Kasumi-1 (cell line): ENCODE data around the gene PPM1M.
A peak's percentile ranks its signal among the peaks of the same experiment; 100 is the strongest.
"Not testable (repeated sequence)": the region's sequence is repeated elsewhere in the genome, so short reads cannot be mapped to it uniquely, and the experiment has no call there.

Experiments
- DNase-seq, 2 experiments: peaks; one replicate each; lab custom pipeline; 2025; lab: John Stamatoyannopoulos, UW

Gene PPM1M

DNA sequence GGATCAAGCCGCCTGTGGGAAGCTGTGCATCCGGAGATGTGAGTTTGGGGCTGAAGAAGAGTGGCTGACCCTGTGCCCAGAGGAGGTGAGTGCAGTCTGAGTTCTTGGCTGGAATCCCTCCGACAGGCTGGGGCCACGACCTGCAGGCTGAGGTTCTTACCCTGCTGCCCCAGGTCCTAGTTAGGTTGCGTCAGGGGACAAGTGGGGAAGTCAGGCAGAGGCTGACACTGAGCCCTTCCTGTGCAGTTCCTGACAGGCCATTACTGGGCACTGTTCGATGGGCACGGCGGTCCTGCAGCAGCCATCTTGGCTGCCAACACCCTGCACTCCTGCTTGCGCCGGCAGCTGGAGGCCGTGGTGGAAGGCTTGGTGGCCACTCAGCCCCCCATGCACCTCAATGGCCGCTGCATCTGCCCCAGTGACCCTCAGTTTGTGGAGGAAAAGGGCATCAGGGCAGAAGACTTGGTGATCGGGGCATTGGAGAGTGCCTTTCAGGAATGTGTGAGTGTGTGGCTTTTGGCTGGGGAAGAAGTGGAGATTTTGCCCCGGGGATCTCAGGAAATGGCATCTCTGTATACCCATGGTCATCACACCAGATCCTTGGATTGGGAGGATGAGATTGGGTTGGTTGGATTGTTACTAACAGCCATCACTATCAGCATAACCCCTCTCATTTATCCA, 1.3 kb downstream of the PPM1M start:
- DNase-seq, result no peak

- DNase-seq, result no peak
Measured at GRCh38 chr3:52247409-52248164, 2.0 kb downstream of the PPM1M start.

GRCh38 chr3:52248165-52248541, 2.6 kb downstream of the PPM1M start:
- DNase-seq, result no peak

DNA sequence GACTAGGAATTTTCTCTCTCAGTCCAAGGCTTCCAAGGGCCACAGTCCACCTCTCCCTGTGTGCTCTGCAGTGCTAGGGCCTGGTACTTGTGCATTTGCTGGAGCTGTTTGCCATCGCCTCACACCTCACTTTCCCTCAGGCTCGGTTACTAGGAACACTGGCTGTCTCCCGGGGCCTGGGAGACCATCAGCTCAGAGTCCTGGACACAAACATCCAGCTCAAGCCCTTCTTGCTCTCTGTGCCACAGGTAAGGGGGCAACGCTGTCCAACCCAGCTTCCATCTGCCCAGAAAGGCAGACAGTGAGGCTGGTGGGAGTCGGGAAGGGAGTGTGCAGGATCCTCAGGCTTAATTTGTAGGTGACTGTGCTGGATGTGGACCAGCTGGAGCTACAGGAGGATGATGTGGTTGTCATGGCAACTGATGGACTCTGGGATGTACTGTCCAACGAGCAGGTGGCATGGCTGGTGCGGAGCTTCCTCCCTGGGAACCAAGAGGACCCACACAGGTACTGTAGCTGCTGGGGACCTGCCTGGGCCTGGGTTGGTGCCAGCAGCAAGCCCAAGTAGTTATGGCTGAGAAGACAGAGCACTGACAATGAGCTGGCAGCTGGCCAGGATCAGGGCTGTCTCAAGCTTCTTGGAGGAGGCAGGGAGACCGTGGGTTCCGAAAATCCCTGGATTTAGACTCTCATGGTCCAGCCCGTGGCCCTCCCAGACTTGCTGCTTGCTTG, 3.4 kb downstream of the PPM1M start:
- no peak for DNase-seq

- DNase-seq, result no peak
Measured at GRCh38 chr3:52249683-52250082, 4.1 kb downstream of the PPM1M start.

GRCh38 chr3:52250122-52250521, 4.6 kb downstream of the PPM1M start:
- DNase-seq, result no peak

- DNase-seq, result peak; percentile 94 to 96
Measured at GRCh38 chr3:52253314-52254304, 8.1 kb downstream of the PPM1M start.

DNA sequence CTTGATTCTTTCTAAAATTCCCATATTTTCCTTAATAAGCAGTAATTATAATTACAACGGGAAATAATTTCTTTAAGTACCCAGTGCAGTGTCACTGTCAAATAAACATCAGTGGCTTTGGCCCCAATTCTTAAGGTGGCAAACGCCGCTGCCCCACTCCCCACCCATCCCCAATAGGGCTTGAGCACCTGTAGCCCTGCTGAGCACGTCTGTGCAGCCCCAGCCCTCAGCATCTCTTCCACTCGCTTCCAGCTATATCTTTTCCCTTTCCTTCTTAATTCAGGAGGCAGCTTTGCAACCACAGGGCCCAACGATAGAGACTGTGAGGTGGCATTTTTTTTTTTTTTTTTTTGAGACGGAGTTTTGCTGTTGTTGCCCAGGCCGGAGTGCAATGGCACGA, 9.0 kb downstream of the PPM1M start:
- no peak for DNase-seq

DNA sequence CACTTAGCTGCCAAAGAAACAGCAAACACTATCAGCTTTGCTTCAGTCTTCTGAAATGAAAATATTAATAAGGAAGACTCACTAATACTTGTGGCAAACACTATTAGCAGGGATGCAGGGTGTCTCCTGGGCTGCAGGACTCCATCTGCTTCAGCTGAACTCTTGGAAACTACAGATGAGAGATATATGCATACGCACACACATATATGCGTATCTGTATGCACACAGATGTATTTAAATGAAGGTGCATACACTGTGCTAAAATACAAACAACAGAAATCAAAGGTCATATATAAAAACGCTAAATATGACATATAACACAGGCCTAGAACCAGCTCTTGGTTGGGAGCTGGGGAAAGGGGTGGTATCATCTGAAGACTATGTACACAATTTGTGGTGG, 10.6 kb downstream of the PPM1M start:
- no peak for DNase-seq

GRCh38 chr3:52256622-52257021, 11.1 kb downstream of the PPM1M start:
- DNase-seq, result no peak

DNA sequence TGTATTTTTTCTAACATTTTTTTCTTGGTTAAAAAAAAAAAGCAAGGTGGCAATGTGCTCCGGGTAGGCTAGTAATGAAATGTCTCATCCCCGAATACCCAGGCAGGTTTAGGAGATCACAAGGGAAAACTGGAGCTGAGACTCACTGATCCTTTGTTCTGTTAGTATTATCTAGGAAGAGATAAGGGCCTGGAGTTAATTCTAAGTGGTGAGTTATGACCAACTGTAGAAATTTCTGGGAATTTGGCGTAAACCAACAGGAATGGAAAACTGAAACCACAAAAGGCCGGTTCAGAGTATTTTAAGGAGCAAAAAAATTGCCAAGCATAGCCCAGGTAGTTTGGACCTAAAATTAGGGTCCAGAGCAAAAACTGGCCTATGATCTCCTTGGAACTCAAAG, 12.4 kb downstream of the PPM1M start:
- DNase-seq, result no peak

GRCh38 chr3:52259035-52259434, 13.5 kb downstream of the PPM1M start:
- no peak for DNase-seq

DNA sequence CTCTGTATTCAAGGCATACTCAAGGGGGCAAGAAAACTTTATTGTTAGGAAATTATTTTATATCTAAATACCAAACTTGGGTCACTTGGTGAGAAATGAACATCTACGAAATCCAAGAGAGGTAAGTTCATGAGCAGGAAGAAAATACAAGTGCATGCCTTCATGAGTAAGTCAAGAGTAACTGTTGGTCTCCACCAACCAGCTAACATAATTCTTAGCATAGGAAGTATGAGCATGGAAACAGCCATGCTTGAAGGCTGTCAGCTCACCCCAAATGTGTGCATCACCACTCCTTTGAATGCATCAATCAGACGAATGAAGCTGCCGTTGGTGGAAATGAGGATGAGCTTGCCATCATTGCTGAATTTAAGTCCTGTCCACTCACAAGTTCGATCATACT, 13.9 kb downstream of the PPM1M start:
- no peak for DNase-seq

DNA sequence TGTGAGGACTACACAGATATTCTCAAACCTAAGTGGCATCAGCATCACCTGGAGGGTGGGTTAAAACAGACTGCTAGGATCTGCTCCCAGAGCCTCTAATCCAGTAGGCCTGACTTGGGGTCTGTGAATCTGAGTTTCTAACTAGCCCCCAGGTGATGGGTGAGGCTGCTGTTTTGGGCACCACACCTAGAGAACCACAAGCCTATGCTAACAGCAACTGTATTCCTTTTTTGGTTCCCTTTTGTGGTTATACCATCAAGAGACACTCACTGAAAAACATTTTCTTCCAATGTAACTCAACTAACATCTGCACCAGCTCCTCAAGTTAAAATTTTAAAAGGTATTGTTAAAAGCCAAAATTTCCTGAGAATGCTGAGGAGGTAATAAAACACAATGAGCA, 16.9 kb downstream of the PPM1M start:
- DNase-seq, result no peak

DNA sequence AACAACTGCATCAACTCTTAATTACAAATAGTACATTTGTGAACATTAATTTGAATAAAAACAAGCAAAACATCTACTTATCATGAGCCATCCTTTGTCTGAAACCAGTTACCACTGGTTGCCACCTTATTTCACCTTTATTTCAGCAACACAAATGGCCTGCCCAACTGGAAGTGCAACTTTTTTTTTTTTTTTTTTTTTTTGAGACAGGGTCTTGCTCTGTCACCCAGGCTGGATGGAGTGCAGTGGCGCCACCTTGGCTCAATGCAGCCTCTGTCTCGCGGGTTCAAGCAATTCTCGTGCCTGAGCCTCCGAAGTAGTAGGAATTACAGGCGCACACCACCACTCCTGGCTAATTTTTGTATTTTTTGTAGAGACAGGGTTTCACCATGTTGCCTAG, 19.8 kb downstream of the PPM1M start:
- DNase-seq, result no peak

- DNase-seq, result no peak
Measured at GRCh38 chr3:52268036-52268435, 22.5 kb downstream of the PPM1M start.

- no peak for DNase-seq
Measured at GRCh38 chr3:52269776-52270175, 24.2 kb downstream of the PPM1M start.

DNA sequence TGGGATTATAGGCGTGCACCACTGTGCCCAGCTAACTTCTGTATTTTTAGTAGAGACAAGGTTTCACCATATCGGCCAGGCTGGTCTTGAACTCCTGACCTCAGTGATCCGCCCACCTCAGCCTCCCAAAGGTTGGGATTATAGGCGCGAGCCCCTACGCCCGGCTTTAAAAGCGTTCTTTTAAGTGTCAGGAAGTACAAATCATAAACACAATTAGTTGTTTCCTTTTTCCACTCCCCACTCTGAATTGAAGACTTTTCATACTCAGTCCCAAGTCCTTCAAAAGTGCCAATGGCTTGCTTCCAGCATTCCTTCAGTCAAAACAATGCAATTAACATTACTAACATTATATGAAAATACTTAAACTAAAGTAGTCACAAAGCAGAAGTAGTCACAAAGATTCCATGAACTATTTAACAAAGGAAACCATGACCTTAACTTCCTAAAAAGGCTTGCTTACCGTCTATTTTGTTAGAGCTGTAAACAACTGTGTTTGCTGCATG, 24.7 kb downstream of the PPM1M start:
- no peak for DNase-seq

DNA sequence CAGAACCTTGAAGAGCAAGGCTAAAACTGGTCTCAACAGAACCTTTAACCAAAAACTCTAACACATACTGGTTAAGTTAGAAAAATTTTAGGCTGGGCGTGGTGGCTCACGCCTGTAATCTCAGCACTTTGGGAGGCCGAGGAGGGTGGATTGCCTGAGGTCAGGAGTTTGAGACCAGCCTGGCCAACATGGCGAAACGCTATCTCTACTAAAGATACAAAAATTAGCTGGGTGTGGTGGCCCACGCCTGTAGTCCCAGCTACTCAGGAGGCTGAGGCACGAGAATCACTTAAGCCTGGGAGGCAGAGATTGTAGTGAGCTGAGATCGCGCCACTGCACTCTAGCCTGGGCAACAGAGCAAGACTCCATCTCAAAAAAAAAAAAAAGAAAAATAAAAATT, 26.6 kb downstream of the PPM1M start:
- DNase-seq, result not testable (repeated sequence)

DNA sequence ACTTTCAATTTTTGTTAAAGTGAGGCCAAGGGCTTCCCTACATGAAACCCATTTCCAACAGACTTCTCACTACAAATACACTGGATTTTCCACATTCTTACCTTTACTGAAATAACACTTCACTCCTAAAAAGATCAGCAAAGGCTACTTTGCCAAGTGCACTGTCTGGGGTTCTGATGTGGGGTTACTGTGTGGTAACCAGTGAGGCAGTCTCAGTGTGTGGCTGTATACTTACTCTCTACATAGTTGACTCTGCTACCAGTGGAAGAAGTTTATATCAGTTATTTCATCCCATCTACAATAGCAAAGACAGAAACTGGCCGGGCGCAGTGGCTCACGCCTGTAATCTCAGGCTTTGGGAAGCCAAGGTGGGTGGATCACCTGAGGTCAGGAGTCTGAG, 27.3 kb downstream of the PPM1M start:
- DNase-seq, result no peak

DNA sequence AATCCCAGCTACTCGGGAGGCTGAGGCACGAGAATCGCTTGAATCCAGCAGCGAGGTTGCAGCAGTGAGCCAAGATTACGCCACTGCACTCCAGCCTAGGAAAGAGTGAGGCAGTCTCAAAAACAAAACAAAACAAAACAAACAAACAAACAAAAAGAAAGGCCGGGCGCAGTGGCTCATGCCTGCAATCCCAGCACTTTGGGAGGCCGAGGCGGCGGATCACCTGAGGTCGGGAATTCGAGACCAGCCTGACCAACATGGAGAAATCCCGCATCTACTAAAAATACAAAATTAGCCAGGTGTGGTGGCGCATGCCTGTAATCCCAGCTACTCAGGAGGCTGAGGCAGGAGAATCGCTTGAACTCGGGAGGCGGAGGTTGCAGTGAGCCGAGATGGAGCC, 29.2 kb downstream of the PPM1M start:
- not testable (repeated sequence) for DNase-seq
